HG02885 (cell line): ENCODE results near the gene YTHDF1.
"Not testable (repeated sequence)": the region's sequence is repeated elsewhere in the genome, so short reads cannot be mapped to it uniquely, and the experiment has no call there.

Experiments used
- ATAC-seq: cut with Tn5 transposase; IDR thresholded peaks from one replicate; pipeline ENCODE4 v1.9.1; 2021; ENCODE audit warnings: mild to moderate bottlenecking; ENCODE audit not compliant: unreplicated experiment, poor library complexity

YTHDF1 gene

GRCh38 chr20:63216041-63216848 lies at the start of gene YTHDF1:
YTHDF1 (minus strand) TSS chr20:63216131; CDS start chr20:63215892, 239 bp downstream.
- peak; percentile 82 for ATAC-seq

- no peak for ATAC-seq
Observed at GRCh38 chr20:63264519-63264918, 48.6 kb upstream of the YTHDF1 start.

- no peak for ATAC-seq
Observed at GRCh38 chr20:63264000-63264399, 48.1 kb upstream of the YTHDF1 start.

- ATAC-seq: no peak
Observed at GRCh38 chr20:63262836-63263235, 46.9 kb upstream of the YTHDF1 start.

GRCh38 chr20:63261795-63262528 lies 46.0 kb upstream of the YTHDF1 start:
- ATAC-seq: no peak

GRCh38 chr20:63261060-63261794 lies 45.3 kb upstream of the YTHDF1 start:
- ATAC-seq: no peak

- no peak for ATAC-seq
Observed at GRCh38 chr20:63260521-63260920, 44.6 kb upstream of the YTHDF1 start.

GRCh38 chr20:63259734-63260460 lies 44.0 kb upstream of the YTHDF1 start:
- ATAC-seq: no peak

GRCh38 chr20:63258781-63259180 lies 42.9 kb upstream of the YTHDF1 start:
- no peak for ATAC-seq

GRCh38 chr20:63257629-63258028 lies 41.7 kb upstream of the YTHDF1 start:
- ATAC-seq: no peak

- ATAC-seq: no peak
Observed at GRCh38 chr20:63256954-63257353, 41.0 kb upstream of the YTHDF1 start.

- ATAC-seq: no peak
Observed at GRCh38 chr20:63255931-63256704, 40.2 kb upstream of the YTHDF1 start.

GRCh38 chr20:63254606-63255384 lies 38.9 kb upstream of the YTHDF1 start:
- ATAC-seq: no peak

GRCh38 chr20:63254232-63254605 lies 38.3 kb upstream of the YTHDF1 start, which contains the start of gene NKAIN4:
NKAIN4 (minus strand) TSS chr20:63254463; CDS start chr20:63254450, 13 bp downstream.
- no peak for ATAC-seq

GRCh38 chr20:63253438-63254231 lies 37.7 kb upstream of the YTHDF1 start:
- no peak for ATAC-seq

GRCh38 chr20:63253065-63253437 lies 37.1 kb upstream of the YTHDF1 start:
- no peak for ATAC-seq

- no peak for ATAC-seq
Observed at GRCh38 chr20:63252284-63252711, 36.4 kb upstream of the YTHDF1 start.

- not testable (repeated sequence) for ATAC-seq
Observed at GRCh38 chr20:63251350-63251749, 35.4 kb upstream of the YTHDF1 start.
